Measurements from ENCODE around the gene NFASC. TPM values are rescaled to one million over a fixed set of nuclear protein-coding genes. Genes with fewer than 3 reads are reported as not detected.

NFASC gene
- total RNA-seq, 4 donors from 2014 or later, result 7.9 to 68.7 (median 32.7) TPM

- Histone ChIP-seq H3K27me3 (no peaks in the 10 kb centered on the region), H3K9me3 (no peaks in the 10 kb centered on the region), H3K27ac (no peak overlapping the region), H3K4me3 (no peak overlapping the region), H3K4me1 (no peaks in the 10 kb centered on the region), H3K36me3 (no peaks in the 10 kb centered on the region)
- intact Hi-C loops (cut with DNase I; ENCODE audit: low total_unique reads), result no loop called here
- no peak for TF ChIP-seq POLR2A (IDR thresholded peaks at IDR 0.05)
- TF ChIP-seq, protein P1, sequence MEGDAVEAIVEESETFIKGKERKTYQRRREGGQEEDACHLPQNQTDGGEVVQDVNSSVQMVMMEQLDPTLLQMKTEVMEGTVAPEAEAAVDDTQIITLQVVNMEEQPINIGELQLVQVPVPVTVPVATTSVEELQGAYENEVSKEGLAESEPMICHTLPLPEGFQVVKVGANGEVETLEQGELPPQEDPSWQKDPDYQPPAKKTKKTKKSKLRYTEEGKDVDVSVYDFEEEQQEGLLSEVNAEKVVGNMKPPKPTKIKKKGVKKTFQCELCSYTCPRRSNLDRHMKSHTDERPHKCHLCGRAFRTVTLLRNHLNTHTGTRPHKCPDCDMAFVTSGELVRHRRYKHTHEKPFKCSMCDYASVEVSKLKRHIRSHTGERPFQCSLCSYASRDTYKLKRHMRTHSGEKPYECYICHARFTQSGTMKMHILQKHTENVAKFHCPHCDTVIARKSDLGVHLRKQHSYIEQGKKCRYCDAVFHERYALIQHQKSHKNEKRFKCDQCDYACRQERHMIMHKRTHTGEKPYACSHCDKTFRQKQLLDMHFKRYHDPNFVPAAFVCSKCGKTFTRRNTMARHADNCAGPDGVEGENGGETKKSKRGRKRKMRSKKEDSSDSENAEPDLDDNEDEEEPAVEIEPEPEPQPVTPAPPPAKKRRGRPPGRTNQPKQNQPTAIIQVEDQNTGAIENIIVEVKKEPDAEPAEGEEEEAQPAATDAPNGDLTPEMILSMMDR (IDR thresholded peaks at IDR 0.05), result no peak
- no peak for DNase-seq
These were observed 6.9 kb upstream of the NFASC start for GRCh38 chr1:204863730-204864129.

DNA sequence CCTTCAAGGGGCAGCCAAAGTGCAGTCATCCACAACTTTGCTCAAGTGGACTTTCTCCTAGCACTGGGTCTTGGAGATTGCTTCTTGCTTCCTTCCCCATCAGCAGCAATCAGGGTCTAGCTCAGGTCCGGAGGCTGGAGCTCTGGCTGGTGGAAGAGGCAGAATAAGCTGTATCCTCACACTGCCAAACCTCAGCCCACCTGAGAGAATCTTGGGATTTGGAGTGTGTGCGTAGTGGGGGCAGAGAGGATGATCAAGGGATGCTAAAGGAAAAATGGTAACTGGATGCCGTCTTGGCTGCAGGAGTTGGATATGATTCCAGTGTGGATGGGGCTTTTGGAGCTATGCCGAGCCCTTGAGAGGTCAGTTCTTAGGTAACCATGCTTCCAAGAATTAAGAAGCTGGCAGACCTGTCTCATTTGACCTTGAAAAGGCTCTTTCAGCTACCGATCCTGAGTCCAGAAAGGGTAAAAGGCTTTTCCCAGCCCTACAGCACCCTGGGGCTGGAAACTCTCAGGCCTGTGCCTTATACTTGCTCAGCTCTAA, 4.5 kb upstream of the NFASC start:
- H3K4me1 ChIP-seq, result peaks cover 0 to 7% of the 10 kb centered on the region in 2 donors
- no peaks in the 10 kb centered on the region for H3K27me3 ChIP-seq
- H3K4me3 ChIP-seq, result no peak overlapping the region
- no peak for TF ChIP-seq POLR2A (IDR thresholded peaks at IDR 0.05)
- TF ChIP-seq, protein P1 (IDR thresholded peaks at IDR 0.05), result no peak
- no peak overlapping the region for H3K27ac ChIP-seq
- no peaks in the 10 kb centered on the region for H3K9me3 ChIP-seq
- H3K36me3 ChIP-seq, result no peaks in the 10 kb centered on the region
- intact Hi-C loops (cut with DNase I; ENCODE audit: low total_unique reads), result no loop called here
- DNase-seq, result no peak

GRCh38 chr1:204867203-204867602, 3.5 kb upstream of the NFASC start:
- Histone ChIP-seq H3K36me3 (no peaks in the 10 kb centered on the region), H3K9me3 (no peaks in the 10 kb centered on the region), H3K27me3 (no peaks in the 10 kb centered on the region), H3K4me3 (no peak overlapping the region), H3K4me1 (peaks cover 0 to 13% of the 10 kb centered on the region in 2 donors), H3K27ac (no peak overlapping the region)
- intact Hi-C loops (cut with DNase I; ENCODE audit: low total_unique reads), result no loop called here
- no peak for DNase-seq
- TF ChIP-seq, protein P1 (IDR thresholded peaks at IDR 0.05), result no peak
- no peak for TF ChIP-seq POLR2A (IDR thresholded peaks at IDR 0.05)

DNA sequence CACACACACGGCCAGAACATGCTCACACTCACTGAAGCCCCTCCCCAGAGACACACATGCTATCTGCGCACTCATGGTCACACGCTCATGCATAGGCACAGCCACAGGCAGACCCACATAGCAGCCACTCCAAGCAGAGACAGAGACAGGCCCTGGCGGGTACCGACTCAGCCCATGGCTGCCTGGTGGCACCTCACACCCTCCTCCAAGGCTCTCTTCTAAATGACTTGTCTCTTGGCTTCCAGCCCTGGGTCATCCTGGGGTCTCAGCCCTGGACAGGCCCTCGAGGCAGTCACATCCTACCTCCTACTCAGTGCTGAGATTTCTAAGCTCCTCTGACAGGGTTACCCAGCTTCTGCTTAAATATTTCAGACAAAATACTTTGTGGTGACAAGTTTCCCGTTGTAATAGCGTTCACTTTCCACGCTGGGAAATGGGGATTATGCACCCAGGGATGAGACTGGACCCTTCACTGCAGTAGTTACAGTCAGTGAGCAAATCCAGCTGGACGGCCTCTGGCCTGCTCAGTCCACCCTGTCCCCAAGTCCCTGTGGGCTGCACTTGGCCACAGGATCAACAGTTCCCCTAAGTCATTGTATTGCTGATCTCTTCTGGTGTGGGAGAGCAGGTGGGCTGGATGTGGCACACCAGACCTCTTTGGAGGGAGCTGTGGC, 2.9 kb upstream of the NFASC start:
- Histone ChIP-seq H3K27ac (no peak overlapping the region), H3K9me3 (no peaks in the 10 kb centered on the region), H3K4me1 (peaks cover 0 to 13% of the 10 kb centered on the region in 2 donors), H3K4me3 (no peak overlapping the region), H3K27me3 (no peaks in the 10 kb centered on the region), H3K36me3 (no peaks in the 10 kb centered on the region)
- TF ChIP-seq POLR2A (IDR thresholded peaks at IDR 0.05), result no peak
- TF ChIP-seq, protein P1 (IDR thresholded peaks at IDR 0.05), result no peak
- DNase-seq, result no peak
- intact Hi-C loops (cut with DNase I; ENCODE audit: low total_unique reads), result no loop called here

- no peaks in the 10 kb centered on the region for H3K27me3 ChIP-seq
- no peak overlapping the region for H3K4me3 ChIP-seq
- H3K9me3 ChIP-seq, result no peaks in the 10 kb centered on the region
- H3K4me1 ChIP-seq, result peaks cover 0 to 13% of the 10 kb centered on the region in 2 donors
- no peak for TF ChIP-seq POLR2A (IDR thresholded peaks at IDR 0.05)
- TF ChIP-seq, protein P1 (IDR thresholded peaks at IDR 0.05), result no peak
- no peaks in the 10 kb centered on the region for H3K36me3 ChIP-seq
- intact Hi-C loops (cut with DNase I; ENCODE audit: low total_unique reads), result no loop called here
- DNase-seq, result no peak
- no peak overlapping the region for H3K27ac ChIP-seq
These were observed 2.3 kb upstream of the NFASC start for GRCh38 chr1:204868340-204868700.
